Measurements from ENCODE around the gene RPL23.

DNA sequence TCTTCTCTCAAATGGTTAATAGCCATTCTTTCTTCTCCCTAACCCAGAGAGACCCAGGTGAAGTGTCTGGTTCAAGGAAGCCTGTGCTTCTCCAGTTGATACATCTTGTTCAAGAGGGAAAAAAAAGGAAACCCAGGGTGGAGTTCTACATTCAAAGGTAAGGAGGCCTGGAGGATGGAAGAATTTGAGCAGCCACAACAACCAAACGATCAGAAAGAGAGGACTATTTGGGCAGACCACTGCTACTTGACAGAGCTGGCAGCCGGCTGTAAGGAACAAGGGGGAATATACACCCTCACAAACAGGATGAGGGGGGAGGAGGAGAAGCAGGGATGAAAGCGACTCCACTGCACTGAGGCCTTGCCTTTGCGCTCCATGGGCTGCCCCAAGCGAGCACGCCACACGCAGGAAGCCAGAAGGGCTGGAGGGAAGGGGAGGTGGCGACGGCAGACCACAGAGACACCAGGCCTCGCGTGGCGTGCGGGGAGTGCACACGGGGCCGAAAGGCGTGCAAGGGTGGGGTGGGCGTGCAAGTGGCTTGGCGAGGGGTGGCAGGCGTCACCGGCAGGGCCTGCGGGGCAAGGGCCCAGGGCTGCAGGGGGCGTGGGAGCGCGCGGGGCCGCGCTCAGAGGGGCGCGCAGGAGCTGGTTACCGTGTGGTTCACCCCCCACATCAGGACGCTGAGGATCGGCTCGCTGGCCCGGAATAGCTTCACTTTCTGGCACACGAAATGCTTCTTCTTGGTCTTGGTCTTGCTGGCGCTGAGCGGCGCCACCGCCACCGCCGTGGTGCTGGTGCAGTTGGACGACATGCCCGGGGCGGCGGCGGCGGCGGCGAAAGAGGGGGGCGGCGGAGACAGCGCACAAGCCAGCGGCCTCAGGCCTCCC lies 54.7 kb downstream of the RPL23 start:
- no peak for TF ChIP-seq POLR2A (IDR thresholded peaks at IDR 0.05)
- TF ChIP-seq, protein P1, sequence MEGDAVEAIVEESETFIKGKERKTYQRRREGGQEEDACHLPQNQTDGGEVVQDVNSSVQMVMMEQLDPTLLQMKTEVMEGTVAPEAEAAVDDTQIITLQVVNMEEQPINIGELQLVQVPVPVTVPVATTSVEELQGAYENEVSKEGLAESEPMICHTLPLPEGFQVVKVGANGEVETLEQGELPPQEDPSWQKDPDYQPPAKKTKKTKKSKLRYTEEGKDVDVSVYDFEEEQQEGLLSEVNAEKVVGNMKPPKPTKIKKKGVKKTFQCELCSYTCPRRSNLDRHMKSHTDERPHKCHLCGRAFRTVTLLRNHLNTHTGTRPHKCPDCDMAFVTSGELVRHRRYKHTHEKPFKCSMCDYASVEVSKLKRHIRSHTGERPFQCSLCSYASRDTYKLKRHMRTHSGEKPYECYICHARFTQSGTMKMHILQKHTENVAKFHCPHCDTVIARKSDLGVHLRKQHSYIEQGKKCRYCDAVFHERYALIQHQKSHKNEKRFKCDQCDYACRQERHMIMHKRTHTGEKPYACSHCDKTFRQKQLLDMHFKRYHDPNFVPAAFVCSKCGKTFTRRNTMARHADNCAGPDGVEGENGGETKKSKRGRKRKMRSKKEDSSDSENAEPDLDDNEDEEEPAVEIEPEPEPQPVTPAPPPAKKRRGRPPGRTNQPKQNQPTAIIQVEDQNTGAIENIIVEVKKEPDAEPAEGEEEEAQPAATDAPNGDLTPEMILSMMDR (IDR thresholded peaks at IDR 0.05), result no peak
